Spleen (tissue), 7 donors: Measurements from ENCODE around the gene HOXC12.

Experiments used
- CTCF ChIP-seq, 11 experiments: fragments of 200-600 bp in 7 of 11; fragments of 450-650 bp in 4 of 11; sonication (generic) in 4 of 11; IDR thresholded peaks in 8 of 11; conservative IDR thresholded peaks in 3 of 11; 1 replicate in 7 of 11; 2 replicates in 4 of 11; pipeline versions ENCODE4 v1.4.0 to v1.8.0; 2016 to 2021; ENCODE audit warnings: antibody characterized with exemption in 11 of 11, inconsistent platforms in 4 of 11, mild to moderate bottlenecking in 1 of 11
- POLR2A ChIP-seq, 3 donors: fragments of 450-650 bp; IDR thresholded peaks; one replicate each; pipeline ENCODE4 v1.5.1; 2017; ENCODE audit warnings: antibody characterized with exemption in 3 of 3, mild to moderate bottlenecking in 1 of 3
- POLR2AphosphoS5 ChIP-seq, 3 donors: sonication (generic); formaldehyde crosslinking; IDR thresholded peaks; one replicate each; pipeline ENCODE4 v1.5.1; 2017; ENCODE audit warnings: antibody characterized with exemption in 3 of 3
- donor health status: DM: no; HTN: no; CAD: no; lungs with moderate emphysema.
- donor health status: DM: no; HTN: no; CAD: no.
- donor health status: DM: no; HTN: no; CAD: no.

- TF ChIP-seq CTCF (IDR thresholded peaks at IDR 0.05 in 8 of 11, conservative IDR thresholded peaks at IDR 0.05 in 3 of 11) (no peak), POLR2AphosphoS5 (IDR thresholded peaks at IDR 0.05) (no peak), POLR2A (IDR thresholded peaks at IDR 0.05) (no peak)
These were observed 28.9 kb downstream of the HOXC12 start for GRCh38 chr12:53983568-53983949.
